Activated T-cell treated with anti-CD3 and anti-CD28 coated beads, Interleukin-2, amount 50 U/mL, for 4 hours (primary cell): Measurements from ENCODE around the gene MAML2. TPM values are rescaled to one million over a fixed set of nuclear protein-coding genes. Genes with fewer than 3 reads are reported as not detected.

Experiments used
- ATAC-seq, 2 donors: fragments of 200-7000 bp; cut with Tn5 transposase; one replicate each; pipeline ENCODE4 v1.10.0; 2021
- DNase-seq: peaks from one replicate; pipeline ENCODE4 v3.0.0-alpha.2; 2020
- H3K27me3 Mint-ChIP-seq: one replicate; pipeline ENCODE4 v1.8.0; 2021; ENCODE audit warnings: low read depth, mixed read lengths
- H3K36me3 Mint-ChIP-seq: one replicate; pipeline ENCODE4 v1.8.0; 2022; ENCODE audit warnings: mixed read lengths; ENCODE audit not compliant: insufficient read depth
- H3K4me1 Mint-ChIP-seq: one replicate; pipeline ENCODE4 v1.8.0; 2021; ENCODE audit warnings: low read depth, mixed read lengths
- H3K4me3 Mint-ChIP-seq: one replicate; pipeline ENCODE4 v1.8.0; 2021; ENCODE audit warnings: mild to moderate bottlenecking, moderate library complexity, mixed read lengths
- H3K9me3 Mint-ChIP-seq: one replicate; pipeline ENCODE4 v1.8.0; 2021; ENCODE audit warnings: mixed read lengths
- total RNA-seq, 3 donors: library from RNA; stranded (reverse); gene quantifications; one replicate each; pipeline ENCODE4 v1.2.1, GENCODE V29; 2021

The MAML2 gene
- total RNA-seq, 3 donors from 2014 or later, result 27.3 to 29.8 (median 29.2) TPM

DNA sequence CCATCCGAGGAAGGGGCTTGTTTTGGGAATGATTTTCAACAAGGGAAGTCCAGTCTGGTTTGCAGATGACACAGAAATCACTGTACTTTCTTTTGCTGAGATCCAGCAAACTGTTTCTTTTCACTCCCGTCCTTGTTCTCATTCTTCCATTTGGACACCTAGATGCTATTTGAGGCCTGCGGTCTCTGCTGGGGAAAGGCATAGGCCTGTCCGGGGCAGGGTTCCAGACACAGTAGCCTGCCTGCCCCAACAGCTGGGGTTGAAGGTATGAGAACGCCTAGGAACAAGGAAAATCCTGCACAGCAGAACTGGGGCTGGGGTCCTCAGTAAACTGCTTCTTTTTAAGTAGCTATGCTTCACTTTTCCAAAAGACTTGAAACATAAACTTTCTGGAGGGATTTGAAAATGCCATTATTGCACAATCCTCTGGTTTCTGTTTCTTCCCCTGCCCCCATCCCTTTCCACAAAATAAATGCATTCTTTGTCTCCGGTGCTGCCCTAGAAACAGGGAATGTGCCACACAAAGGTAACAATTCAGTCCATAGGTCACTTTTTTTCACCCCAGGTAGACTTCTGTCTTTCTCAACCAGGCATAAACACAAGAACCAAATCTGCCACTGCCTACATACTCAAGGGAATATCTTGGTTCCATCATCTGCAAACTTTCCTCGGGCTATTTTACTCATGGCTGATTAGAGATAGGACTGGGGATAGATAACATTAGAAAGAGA lies 244.3 kb downstream of the MAML2 start:
- ATAC-seq (no peak), DNase-seq (no peak)
- Mint-ChIP-seq H3K4me3 (no peak overlapping the region), H3K27me3 (no peaks in the 10 kb centered on the region), H3K36me3 (peaks cover 22% of the 10 kb centered on the region), H3K9me3 (peaks cover 3% of the 10 kb centered on the region), H3K4me1 (peaks cover 53% of the 10 kb centered on the region)

DNA sequence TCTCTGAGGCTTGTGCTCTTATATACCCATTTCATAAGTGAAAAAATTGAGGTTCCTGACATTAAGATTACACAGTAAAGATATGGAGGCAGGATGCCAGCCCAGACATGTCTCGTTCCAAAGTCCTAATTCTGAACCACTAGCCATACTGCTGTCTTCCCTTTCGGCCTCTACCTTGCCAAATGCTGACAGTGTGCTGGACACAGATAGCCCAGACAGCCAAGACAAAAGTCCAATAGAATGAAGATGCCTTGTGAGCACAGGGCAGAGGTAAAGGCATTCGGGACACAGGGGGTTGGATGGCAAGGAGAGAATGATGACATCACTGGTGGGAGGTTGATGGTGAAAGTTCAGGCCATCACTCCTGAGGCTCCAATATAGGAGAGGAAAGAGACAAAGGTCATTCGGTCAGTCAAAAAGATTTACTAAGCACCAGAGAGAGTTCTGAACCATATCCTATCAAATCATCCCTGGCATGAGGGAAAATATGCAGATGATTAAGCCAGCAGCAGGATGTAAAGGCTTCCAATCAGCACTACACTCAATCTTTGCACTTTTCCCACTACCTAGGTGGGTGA lies 245.1 kb downstream of the MAML2 start:
- Mint-ChIP-seq H3K36me3 (peaks cover 21% of the 10 kb centered on the region), H3K4me3 (no peak overlapping the region), H3K4me1 (peaks cover 54% of the 10 kb centered on the region), H3K9me3 (peaks cover 1% of the 10 kb centered on the region), H3K27me3 (no peaks in the 10 kb centered on the region)
- DNase-seq, result no peak
- ATAC-seq, result no peak

GRCh38 chr11:96096360-96096759 lies 246.6 kb downstream of the MAML2 start:
- Mint-ChIP-seq H3K27me3 (no peaks in the 10 kb centered on the region), H3K4me3 (no peak overlapping the region), H3K36me3 (peaks cover 29% of the 10 kb centered on the region), H3K4me1 (peaks cover 68% of the 10 kb centered on the region), H3K9me3 (no peaks in the 10 kb centered on the region)
- ATAC-seq (no peak), DNase-seq (no peak)

GRCh38 chr11:96095884-96096303 lies 247.1 kb downstream of the MAML2 start:
- ATAC-seq (no peak), DNase-seq (no peak)
- Mint-ChIP-seq H3K36me3 (peaks cover 31% of the 10 kb centered on the region), H3K4me3 (no peak overlapping the region), H3K27me3 (no peaks in the 10 kb centered on the region), H3K9me3 (no peaks in the 10 kb centered on the region), H3K4me1 (peaks cover 70% of the 10 kb centered on the region)

GRCh38 chr11:96094156-96094555 lies 248.8 kb downstream of the MAML2 start:
- Mint-ChIP-seq H3K4me1 (peaks cover 69% of the 10 kb centered on the region), H3K27me3 (no peaks in the 10 kb centered on the region), H3K4me3 (no peak overlapping the region), H3K36me3 (peaks cover 30% of the 10 kb centered on the region), H3K9me3 (no peaks in the 10 kb centered on the region)
- ATAC-seq (no peak), DNase-seq (no peak)

GRCh38 chr11:96092511-96092910 lies 250.5 kb downstream of the MAML2 start:
- Mint-ChIP-seq H3K36me3 (peaks cover 36% of the 10 kb centered on the region), H3K4me3 (peak overlapping the region; percentile 40), H3K4me1 (peaks cover 70% of the 10 kb centered on the region), H3K9me3 (no peaks in the 10 kb centered on the region), H3K27me3 (no peaks in the 10 kb centered on the region)
- no peak for ATAC-seq
- DNase-seq, result no peak

DNA sequence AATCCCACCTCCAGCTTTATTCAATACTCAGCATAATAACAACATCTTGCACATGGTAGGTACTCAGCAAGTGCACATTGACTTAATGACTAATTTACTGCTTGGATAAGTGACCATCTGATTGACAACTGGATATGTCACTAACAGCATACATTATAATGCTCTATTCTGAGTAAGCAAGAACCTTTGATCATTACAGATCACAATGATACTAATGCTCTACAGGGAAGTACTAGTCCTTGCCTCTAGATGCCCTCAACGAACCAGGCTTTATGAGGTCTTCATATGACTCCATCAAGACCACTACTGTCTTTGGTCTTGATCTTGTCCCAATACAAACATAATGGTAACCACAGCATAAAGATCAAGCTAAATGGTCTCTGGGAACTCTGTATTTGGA lies 251.5 kb downstream of the MAML2 start:
- no peak overlapping the region for H3K4me3 Mint-ChIP-seq

GRCh38 chr11:96090711-96091110 lies 252.3 kb downstream of the MAML2 start:
- peaks cover 71% of the 10 kb centered on the region for H3K4me1 Mint-ChIP-seq
- H3K27me3 Mint-ChIP-seq, result no peaks in the 10 kb centered on the region
- peaks cover 38% of the 10 kb centered on the region for H3K36me3 Mint-ChIP-seq
- H3K9me3 Mint-ChIP-seq, result no peaks in the 10 kb centered on the region
- DNase-seq (no peak), ATAC-seq (no peak)
- H3K4me3 Mint-ChIP-seq, result no peak overlapping the region

More for the DNA sequence above, 251.5 kb downstream of the MAML2 start:
- Mint-ChIP-seq H3K9me3 (no peaks in the 10 kb centered on the region), H3K36me3 (peaks cover 38% of the 10 kb centered on the region), H3K27me3 (no peaks in the 10 kb centered on the region), H3K4me1 (peaks cover 73% of the 10 kb centered on the region)
- ATAC-seq, result peak; percentile 84 to 93
- no peak for DNase-seq

DNA sequence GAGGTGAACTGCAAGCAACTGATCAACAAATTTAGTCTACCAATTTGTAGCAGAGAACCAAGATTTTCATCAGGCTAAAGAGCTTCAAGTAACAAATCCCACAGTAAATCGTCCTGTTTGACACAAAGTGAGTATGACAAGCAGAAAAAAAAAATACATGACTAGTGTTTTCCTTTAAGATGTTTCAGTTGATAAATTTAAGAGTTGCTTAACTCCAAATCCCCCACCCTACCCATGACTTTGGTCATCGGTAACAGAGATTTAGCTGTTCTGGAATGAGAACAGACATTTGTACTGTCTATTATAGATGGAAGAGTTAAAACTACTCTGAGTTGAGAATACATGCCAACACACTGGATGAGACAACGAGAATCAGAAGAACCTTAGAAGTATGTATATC lies 254.1 kb downstream of the MAML2 start:
- ATAC-seq (no peak), DNase-seq (no peak)
- no peaks in the 10 kb centered on the region for H3K27me3 Mint-ChIP-seq
- no peaks in the 10 kb centered on the region for H3K9me3 Mint-ChIP-seq
- H3K36me3 Mint-ChIP-seq, result peaks cover 38% of the 10 kb centered on the region
- peaks cover 59% of the 10 kb centered on the region for H3K4me1 Mint-ChIP-seq
- no peak overlapping the region for H3K4me3 Mint-ChIP-seq

- peak overlapping the region; percentile 71 for H3K4me3 Mint-ChIP-seq
Measured at GRCh38 chr11:96086111-96086510, 256.9 kb downstream of the MAML2 start.

GRCh38 chr11:96085319-96085930 lies 257.6 kb downstream of the MAML2 start:
- Mint-ChIP-seq H3K27me3 (no peaks in the 10 kb centered on the region), H3K4me3 (peak overlapping the region; percentile 71), H3K9me3 (no peaks in the 10 kb centered on the region), H3K36me3 (peaks cover 16% of the 10 kb centered on the region), H3K4me1 (peaks cover 36% of the 10 kb centered on the region)
- ATAC-seq (peak; percentile 61 to 62), DNase-seq (no peak)

More at GRCh38 chr11:96086111-96086510, 256.9 kb downstream of the MAML2 start:
- no peaks in the 10 kb centered on the region for H3K27me3 Mint-ChIP-seq
- H3K9me3 Mint-ChIP-seq, result no peaks in the 10 kb centered on the region
- ATAC-seq (no peak), DNase-seq (no peak)
- peaks cover 15% of the 10 kb centered on the region for H3K36me3 Mint-ChIP-seq
- H3K4me1 Mint-ChIP-seq, result peaks cover 34% of the 10 kb centered on the region

DNA sequence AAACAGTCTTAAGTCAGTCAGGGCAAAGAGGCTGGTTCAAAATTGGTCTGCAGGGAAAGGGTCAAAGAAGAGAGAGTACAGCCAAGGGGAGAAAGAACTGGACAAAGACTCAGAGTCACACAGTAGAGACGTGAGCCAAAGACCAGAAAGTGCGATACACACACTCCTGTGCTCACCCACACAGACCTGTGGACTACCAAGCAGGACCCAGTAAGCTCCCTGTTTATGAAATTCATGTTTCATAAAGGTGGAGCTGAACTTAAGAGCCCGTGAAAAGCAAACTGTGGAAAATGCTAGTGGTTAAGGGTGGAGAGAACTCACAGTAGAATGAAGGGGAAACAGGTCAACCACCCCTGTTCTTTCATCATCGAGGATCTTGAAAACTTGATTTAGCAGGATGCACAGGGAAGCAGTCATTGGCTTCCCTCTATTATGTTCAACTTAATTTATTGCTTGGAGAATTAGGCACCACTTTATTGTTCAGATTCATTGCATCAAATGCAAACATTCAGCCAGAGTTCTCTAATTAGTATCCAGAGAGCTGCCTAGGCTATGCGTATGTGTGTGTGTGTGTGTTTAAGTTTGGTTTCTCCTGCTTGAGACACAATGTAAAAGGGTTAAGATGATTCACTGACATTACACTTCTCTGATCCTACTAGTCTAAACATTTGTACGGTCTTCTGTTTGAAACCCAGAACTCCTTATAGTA lies 258.2 kb downstream of the MAML2 start:
- H3K9me3 Mint-ChIP-seq, result no peaks in the 10 kb centered on the region
- ATAC-seq (peak; percentile 86 to 89), DNase-seq (no peak)
- H3K36me3 Mint-ChIP-seq, result peaks cover 16% of the 10 kb centered on the region
- peaks cover 41% of the 10 kb centered on the region for H3K4me1 Mint-ChIP-seq
- no peaks in the 10 kb centered on the region for H3K27me3 Mint-ChIP-seq
- peak overlapping the region; percentile 71 for H3K4me3 Mint-ChIP-seq

- peaks cover 19% of the 10 kb centered on the region for H3K36me3 Mint-ChIP-seq
- ATAC-seq (no peak), DNase-seq (no peak)
- H3K4me3 Mint-ChIP-seq, result no peak overlapping the region
- peaks cover 43% of the 10 kb centered on the region for H3K4me1 Mint-ChIP-seq
- H3K9me3 Mint-ChIP-seq, result no peaks in the 10 kb centered on the region
- no peaks in the 10 kb centered on the region for H3K27me3 Mint-ChIP-seq
Measured at GRCh38 chr11:96082936-96083335, 260.1 kb downstream of the MAML2 start.
